A673 (cell line): ENCODE results near the gene CACHD1.

Experiments used
- CTCF ChIP-seq: fragments of 300-800, 200-600 bp; sonication (generic); conservative IDR thresholded peaks from 2 replicates; pipeline ENCODE4 v1.5.1; 2017; ENCODE audit warnings: low read depth, mild to moderate bottlenecking, antibody characterized with exemption, low read length, moderate library complexity, mixed read lengths
- EZH2 ChIP-seq: fragments of 200-600 bp; sonication (generic); IDR thresholded peaks from 2 replicates; pipeline ENCODE4 v1.6.1; 2017; ENCODE audit warnings: borderline replicate concordance, low read depth, mild to moderate bottlenecking, mixed read lengths, antibody characterized with exemption, low read length; ENCODE audit not compliant: poor library complexity, severe bottlenecking

GRCh38 chr1:64539781-64540218 is 69.9 kb downstream of the CACHD1 start:
- no peak for TF ChIP-seq CTCF
- TF ChIP-seq EZH2, result no peak
